Stimulated activated CD8-positive, alpha-beta memory T cell treated with anti-CD3 and anti-CD28 coated beads, Interleukin-7, amount 100 ng/mL, for 4 hours (primary cell): Measurements from ENCODE around the gene NRF1.
A peak's percentile ranks its signal among the peaks of the same experiment; 100 is the strongest.
"Not testable (repeated sequence)": the region's sequence is repeated elsewhere in the genome, so short reads cannot be mapped to it uniquely, and the experiment has no call there.

ENCODE experiments used
- DNase-seq, 2 donors: peaks; one replicate each; pipeline ENCODE4 v3.0.0-alpha.2; 2020; ENCODE audit warnings: low read depth in 2 of 2

The NRF1 gene

DNA sequence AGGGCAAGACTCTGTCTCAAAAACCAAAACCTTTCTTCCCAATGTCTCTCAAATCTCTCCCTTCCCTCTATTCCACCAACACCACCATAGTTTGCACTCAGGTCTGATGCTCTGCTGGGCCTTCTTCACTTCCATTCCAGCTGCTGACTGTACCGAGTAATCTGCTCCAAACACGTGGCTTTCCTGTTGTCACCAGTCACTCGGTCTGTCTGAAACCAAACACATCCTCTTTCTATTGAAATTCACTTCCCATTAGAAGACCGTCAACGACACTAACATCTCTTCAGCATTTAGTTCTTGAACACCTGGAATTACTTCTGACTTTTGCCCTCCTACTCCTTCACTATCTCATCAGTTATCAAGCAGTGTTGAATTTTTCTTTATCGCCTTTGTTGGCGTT lies 4.7 kb upstream of the NRF1 start:
- no peak for DNase-seq

DNA sequence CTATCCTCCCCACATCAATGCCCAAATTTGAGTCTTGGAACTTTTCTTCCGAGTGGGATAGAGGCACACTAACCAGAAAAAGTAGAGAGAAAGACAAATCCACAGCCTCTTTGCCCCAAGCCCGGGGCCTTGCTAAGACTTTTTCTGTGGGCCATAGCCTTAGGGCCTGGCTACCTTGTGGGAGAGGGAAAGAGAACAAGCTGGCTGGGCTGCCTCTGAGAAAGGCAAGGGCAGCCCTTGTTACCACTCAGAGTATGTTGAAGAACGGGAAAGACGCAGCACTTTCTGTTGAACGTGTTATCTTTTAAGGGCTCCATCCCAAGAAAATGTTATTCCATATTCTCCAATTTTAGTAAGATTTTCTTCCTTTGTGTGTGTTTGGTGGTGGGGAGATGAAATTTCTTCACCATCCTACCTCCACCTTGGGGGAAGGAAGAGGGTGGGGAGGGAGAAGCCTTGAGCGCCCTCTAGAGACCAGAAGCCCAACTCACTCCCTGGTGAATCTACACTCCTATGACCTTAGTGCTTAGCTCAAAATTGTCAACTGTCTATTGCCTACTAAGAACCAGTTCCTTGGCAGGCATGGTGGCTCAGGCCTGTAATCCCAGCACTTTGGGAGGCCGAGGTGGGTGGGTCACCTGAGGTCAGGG lies 3.9 kb upstream of the NRF1 start:
- peak in 1 of 2 donors; percentile 11 for DNase-seq

DNA sequence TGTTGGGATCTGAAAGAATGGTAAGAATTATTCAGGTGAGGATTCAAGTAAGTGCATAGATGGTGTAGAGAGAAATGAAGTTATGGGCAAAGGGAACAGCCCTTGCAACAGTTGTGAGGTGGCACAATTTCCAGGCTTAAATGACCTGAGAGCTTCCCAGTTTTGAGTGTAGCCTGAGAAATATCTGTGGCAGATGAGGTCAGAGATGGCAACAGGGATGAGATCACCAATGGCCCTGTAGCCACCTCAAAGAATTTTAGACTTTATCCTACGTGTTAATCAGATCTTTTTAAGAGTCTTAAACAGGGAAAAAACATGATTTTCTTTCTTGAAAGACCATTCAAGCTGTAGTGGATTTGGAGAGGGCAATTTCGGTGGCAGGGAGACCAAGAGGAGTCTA lies 1.9 kb upstream of the NRF1 start:
- DNase-seq = no peak

DNA sequence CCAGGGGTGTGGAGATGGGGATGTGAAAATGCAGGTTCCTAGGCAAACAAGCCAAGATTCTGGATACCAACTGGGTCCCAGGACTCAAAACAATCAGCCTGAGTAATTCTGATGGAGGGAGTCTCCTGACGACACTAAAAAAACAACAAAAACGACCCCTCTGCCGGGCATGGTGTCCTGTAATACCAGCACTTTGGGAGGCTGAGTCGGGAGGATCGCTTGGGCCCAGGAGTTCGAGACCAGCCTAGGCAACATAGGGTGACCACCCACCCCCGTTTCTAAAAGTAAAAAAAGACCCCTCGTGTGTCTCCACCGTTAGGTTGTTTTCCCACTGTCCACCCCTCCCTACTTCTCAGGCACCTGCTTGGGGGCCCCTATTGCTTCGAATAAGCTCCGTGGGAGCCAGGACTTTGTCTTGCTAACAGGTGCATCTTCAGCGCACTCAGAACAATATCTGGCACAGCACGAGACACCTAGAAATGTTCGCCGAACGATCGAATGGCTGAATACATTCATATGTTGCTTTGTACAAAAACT lies 743 bp upstream of the NRF1 start:
- no peak for DNase-seq

DNA sequence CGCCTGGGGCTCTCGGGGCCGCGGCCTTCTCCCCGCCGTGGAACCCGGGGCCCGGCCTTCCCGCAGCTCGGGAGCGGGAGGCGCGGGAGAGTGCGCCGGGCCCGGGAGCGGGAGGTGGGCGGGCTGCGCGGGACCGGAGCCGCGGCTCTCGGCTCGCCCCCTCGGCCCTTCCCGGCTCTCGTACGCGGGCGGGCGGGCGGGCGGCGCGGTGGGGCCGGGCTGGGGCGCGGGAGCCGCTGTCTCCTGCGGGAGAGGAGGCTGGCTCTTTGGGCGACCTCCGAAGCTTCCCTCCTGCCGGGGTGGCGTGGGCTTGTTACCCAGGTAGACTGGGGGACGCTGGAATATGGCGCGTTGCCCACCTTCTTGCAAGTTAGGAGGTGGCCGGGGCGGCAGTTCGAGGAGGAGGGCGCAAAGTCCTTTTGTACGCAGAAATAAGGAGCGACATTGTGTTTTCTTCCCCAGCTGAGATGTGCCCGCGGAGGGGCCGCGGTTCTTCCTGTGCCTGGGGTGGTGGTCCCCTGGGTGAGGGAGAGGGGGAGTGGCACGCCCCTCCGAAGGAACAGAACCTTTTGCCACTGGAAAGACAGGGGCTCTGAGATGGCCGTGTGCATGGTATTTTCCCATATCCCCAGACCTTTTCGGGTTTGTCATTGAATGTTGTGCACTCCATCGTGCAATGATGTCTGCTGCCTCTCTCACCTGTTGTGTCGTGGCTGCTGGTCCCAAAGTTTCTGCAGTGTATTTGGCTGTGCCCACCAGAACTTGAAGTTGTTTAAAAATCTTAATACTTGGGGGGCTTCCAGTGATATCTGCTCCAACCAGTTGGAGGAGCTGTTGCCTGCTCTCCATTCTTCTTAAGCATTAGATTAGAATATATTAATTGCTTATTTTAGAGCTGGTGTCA lies 844 bp downstream of the NRF1 start:
- peak in 1 of 2 donors; percentile 8 for DNase-seq

DNA sequence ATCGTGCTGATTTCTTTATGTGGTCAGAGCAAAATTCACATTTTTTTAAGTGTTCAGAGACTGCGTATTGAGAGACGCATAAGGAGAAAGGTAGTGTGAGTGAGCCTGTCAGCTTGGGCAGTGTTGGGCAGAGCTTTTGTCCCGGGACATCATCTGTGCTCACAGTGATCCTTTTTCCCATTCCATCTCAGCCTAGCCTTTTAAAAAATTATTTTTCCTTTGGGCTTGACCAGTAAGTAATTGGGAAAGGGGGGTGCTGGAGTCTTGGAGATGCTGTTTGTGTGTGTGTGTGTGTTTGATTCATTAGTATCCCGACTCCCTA lies 1.5 kb downstream of the NRF1 start:
- no peak for DNase-seq

DNA sequence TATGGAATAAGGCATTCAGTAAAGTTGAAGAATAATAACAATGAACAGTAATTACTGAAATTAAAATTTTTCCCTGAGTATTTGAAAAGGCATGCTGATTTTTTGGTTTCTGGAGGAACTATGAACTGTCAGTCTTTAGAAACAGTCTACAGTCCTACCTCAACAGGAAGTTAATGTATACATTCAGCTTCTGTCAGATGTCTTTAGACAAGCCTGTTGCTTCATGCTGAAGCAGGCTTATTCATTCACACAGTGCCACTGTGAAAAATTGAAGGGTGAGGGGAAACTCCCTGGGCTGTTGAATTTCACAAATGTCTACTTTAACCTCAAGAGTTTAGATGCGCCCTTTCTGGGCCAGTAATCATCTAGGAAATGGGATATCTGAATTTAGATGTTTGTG lies 3.5 kb downstream of the NRF1 start:
- peak in 1 of 2 donors; percentile 2 for DNase-seq

DNA sequence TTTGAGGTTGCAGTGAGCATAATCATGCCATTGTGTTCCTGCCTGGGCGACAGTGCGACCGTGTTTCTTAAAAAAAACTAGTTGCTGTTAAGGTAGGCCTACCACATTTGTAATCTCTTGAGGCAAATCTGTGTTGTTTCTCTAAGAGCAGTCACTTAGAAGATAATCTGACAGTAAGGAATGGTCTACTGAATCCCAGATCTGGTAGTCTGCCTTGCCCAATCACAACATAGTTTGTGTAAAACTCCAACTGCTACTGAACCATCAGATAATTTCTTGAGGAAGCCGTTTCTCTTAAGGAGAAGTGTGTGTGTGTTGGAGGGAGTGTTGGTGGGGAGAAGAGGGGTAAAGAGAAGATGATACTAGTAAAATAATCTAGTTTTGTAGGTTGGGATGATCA lies 5.0 kb downstream of the NRF1 start:
- DNase-seq = no peak

DNA sequence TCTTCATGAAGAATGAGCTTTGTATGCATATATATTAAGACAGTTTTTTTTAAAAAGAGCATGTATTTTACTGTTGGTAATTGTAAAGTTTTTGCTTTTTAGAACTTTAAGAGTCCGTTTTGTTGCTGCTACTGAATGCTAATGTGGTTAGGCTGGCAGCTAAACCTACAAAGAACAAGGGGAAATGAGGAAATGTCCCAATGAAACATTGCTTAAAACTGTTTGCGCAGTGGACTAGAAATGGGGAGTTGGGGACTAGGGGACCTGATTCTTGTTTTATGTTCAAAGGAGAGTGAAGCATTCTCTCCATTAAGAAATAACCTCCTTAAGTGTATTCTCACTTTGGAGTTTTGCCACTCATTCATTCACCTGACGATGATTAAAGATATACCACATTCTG lies 5.7 kb downstream of the NRF1 start:
- DNase-seq = no peak

DNA sequence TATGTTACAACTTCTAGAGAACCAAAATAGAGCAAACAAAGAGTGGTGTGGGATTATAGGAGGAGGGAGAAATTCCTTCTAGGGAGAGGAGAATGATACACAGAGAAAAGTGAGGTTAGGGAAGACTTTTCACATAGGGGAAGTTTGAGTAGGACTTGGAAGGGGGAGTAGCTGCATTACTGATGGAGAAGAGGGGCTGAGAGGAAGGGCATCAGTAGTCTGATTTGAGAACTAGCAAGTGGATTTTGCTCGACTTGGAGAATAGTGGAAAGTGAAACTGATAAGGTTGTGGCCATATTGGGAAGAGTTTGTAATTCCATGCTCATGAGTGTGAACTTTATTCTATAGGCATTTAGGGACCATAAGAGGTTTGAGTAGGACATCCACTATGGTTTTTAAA lies 6.1 kb downstream of the NRF1 start:
- no peak for DNase-seq

DNA sequence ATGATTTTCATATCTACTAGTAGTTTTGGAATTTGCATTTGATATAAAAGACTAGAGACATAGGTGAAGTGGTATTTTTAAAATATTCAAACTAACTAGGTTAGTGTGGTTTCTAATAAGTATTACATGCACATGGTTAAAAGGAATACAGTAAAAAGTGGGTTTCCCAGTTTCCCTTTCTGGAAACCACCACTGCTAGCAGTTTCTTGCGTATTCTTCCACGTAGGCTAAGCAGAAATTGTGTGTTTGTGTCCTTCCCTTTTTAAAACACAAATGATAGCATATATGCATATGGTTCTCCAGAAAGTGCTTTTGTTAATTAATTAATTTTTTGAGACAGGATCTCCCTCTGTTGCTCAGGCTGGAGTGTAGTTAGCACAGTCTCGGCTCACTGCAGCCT lies 15.4 kb downstream of the NRF1 start:
- DNase-seq = no peak

DNA sequence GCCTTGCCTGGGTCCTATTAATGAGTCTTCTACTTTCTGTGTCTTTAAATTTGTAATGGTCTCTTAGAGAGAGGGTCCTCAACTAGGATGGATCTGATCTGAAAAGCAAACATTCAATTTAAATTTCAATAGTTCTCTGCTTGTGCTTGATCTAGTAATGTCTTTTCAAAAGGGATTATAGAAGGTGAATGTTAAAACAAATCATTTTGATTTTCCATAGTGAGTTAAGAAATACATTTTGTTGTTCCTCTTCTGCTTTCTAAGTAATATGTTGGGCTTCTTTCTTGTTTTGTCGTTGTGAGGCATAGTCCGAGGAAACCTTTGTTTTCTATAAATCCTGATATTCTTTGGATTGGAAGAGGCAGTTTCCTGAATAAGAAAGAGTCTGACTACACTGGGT lies 18.8 kb downstream of the NRF1 start:
- DNase-seq = no peak

DNA sequence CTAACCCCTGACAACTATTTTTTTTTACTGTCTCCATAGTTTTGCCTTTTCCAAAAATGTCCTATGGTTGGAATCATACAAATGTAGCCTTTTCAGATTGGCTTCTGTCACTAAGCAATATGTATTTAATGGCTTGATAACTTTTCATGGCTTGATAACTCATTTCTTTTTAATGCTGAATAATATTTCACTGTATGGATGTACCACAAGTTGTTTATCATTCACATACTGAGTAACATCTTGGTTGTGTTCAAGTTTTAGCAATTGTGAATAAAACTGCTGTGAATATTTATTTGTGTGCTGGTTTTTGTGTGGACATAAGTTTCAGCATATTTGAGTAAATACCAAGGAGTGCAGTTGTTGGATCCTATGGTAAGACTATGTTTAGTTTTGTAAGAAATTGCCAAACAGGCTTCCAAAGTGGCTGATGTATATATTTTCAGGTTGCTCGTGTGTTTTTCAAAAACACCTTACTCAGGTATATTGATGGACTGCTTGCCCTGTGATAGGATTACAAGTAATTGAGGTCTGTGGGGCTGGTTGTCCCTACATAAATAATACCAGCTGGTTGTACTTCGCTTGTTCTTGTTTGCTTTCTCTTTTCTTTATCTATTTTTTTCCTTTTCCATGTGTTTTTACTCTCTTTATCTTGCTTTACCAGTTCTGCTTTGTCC lies 23.0 kb downstream of the NRF1 start:
- DNase-seq = no peak

DNA sequence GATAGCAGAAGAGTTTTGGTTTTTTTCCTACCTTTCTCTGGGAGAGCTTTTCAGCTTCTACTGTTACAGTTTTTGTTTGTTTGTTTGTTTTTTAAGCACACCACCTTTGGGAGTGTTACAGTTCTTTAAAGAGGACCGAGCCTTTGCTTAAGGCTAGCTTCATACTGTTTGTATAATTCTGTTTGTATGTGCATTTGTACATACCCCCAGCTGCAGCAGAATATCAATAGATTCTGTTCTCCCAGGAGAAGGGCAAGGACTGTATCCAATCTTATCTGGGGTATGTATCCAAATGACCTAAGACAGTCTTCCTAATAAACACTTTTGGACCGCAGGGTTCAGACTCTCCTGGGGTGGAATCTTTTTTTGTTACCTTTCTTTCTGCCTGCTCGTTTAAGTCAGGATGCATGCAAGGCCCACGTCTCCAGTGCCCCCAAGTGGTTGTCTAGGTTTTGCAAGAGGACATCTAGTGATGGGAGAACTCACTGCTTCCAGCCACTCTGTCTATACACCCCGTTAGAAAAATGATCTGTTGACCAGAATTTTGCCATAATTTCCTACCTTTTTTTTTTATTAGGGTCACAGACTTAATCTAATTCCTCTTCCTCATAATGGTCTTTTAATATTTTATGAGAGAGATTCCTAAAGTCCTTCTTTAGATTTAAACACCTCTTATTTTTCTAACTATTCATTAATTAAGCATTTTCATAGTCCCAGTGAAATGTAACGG lies 23.9 kb downstream of the NRF1 start:
- DNase-seq = peak; percentile 37 to 56

DNA sequence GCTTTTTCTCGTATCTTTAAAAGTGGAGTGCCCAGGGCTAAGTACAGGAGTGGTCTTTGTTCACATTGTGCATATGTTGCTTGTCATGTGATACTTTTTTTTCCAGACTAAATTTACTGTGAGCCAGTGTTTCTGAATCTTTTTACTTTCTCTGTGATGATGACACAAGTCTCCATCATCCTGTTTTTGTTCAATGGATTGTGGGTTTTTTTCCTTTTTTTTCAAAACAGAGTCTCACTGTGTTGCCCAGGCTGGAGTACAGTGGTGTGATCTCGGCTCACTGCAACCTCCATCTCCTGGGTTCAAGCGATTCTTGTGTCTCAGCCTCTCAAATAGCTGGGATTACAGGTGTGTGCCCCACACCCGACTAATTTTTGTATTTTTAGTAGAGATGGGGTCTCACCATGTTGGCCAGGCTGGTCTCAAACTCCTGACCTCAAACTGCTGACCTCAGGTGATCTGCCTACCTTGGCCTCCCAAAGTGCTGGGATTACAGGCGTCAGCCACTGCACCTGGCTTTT lies 24.6 kb downstream of the NRF1 start:
- not testable (repeated sequence) for DNase-seq

DNA sequence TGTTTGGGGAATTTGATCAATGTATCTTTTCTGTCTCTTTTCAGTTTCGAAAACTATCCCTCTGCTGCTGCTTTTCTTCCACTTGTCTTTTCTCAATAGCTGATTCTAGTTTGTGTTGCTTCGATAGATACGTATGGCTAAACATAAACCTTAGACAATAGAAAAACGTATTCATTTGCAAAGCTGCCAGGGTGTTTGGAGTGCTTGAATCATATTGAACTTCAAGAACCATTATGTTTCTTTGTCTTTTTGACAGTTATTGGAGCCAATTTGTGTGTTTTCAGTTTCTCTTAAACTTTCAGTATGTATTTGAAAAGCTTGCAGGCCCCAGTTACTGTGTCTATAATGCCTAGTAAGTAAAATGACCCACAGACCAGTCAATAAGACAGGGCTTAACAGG lies 25.1 kb downstream of the NRF1 start:
- DNase-seq = no peak

DNA sequence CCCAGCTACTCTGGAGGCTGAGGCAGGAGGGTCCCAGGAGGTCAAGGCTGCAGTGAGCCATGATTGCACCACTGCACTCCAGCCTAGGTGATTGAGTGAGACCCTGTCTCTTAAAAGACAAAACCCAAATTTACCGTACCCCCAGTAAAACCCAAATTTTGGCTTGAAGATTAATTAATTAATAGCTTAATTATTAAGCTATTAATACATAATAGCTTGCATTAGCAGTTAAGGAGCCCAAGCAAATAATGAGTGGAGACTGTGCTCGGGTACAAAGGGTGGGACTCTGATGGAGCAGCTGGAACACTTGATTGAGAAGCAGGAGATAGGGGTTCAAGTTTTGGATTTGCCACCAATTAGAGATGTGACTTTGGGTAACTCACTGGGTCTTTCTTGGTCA lies 28.9 kb downstream of the NRF1 start:
- no peak for DNase-seq

DNA sequence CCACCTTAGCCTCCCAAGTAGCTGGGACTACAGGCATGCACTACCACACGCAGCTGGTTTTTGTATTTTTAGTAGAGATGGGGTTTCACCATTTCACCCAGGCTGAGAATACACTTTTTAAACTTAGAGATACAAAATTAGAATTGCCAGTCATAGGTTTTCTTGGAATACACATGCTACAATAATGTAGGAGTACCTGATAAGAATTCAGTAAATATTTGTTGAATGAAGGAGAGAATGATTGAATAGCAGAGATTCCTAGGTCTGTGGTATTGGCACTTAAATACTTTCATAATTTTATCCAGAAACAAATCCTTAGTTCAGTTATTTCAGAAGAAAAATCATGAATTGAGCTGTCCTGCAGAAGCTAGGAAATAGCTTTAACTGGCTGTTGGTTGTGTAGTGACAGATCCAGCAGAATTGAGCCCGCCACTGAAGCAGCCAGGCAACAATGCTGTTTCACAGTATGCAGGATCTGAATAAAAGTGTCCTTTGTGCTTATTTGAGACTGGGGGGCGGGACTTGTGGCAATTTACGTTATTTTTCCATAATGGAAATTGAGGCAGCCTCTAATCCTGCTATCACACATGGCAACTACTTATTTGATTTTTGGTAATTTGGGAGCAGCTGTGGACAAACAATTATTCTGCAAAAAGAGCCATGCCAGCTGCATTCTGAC lies 31.5 kb downstream of the NRF1 start:
- no peak for DNase-seq

DNA sequence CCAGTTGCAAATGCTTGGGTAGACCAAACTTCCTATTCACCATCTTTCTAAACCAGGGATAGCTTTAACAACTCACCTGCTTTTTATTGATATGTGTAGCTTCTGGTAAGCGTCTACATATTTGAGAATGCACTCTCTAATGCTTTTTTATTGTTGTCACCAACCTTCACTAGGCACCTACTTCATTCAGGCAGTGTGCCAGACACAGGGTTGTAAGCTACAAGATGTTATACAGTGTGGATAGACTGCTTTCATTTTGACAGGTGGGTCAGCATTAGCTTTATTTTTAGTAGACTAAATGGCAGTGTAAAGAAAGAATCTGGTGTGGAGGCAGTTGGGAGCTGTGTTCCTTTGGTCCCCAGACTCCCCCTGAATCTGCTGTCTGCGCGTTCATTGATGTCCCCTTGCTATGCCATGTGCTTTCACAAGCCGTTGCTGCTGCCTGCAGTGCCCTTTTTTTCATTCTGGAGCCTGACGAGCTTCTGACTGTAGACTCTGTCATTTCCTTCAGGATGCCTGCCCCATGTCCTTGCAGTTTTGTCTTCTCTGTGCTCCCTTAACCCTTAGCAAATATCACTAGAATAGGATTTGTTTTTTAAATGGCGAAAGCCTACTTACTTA lies 32.1 kb downstream of the NRF1 start:
- DNase-seq = no peak

DNA sequence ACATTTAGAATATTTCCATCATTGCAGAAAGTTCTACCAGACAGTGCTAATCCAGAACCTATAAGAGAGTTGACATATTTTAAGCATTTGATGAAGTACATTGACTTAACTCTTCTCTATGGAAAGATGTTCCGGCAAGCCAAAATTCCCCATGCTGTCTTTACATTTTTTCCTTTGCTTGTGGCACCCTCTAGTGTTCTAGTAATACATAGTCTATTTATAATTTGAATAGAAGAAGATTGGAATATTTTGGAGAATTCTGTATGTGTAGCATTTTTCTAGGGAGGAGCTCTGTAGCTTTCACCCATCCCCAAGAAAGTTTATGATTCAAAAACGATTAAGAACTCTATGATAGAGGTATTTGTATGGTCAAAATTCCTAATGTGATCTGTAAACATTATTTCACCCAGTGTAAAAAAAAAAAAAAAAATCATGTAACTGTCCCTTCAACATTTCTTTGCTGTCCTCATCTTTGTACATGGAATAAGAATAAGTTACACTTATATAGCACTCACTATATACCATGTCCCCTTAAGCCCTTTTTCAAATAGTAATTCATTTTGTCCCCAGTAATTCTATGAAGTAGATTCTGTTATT lies 33.2 kb downstream of the NRF1 start:
- DNase-seq = no peak
